GM12892 (cell line): Measurements from ENCODE around the gene BEND6.

Experiments
- POLR2A ChIP-seq: IDR thresholded peaks from 2 replicates; pipeline ENCODE4 v1.6.1; 2011; ENCODE audit warnings: low read depth, low read length, control low read depth
- POLR2AphosphoS5 ChIP-seq: IDR thresholded peaks from 2 replicates; pipeline ENCODE4 v1.6.1; 2011; ENCODE audit warnings: low read depth, low read length, control low read depth

- no peak for TF ChIP-seq POLR2A
- TF ChIP-seq POLR2AphosphoS5: no peak
Observed at GRCh38 chr6:56951049-56951831, 3.7 kb upstream of the BEND6 start.
